ENCODE measurements around the gene ZSWIM8. TPM values are rescaled to one million over a fixed set of nuclear protein-coding genes. Genes with fewer than 3 reads are reported as not detected.
"Not testable (repeated sequence)": the region's sequence is repeated elsewhere in the genome, so short reads cannot be mapped to it uniquely, and the experiment has no call there.

The ZSWIM8 gene
- polyA plus RNA-seq (34.2 to 83.5 TPM (median 39.2 TPM) in 3 replicates), polyA minus RNA-seq (74.5 to 131 TPM (median 122 TPM) in 3 replicates)
- 39.5 TPM for polyA plus RNA-seq (2011; ENCODE audit: low read depth)
- polyA plus RNA-seq (2011; cell fraction: cytosol; rRNA removed) = 26.0 and 40.6 TPM in 2 replicates
- 130 and 180 TPM in 2 replicates for polyA plus RNA-seq (2011; cell fraction: nucleus; rRNA removed)
- 45.9 and 88.6 TPM in 2 replicates for polyA plus RNA-seq (2012; ENCODE audit: low replicate concordance)
- polyA minus RNA-seq (2011; cell fraction: cytosol; rRNA and poly(A)+ RNA removed) = 52.0 TPM
- polyA minus RNA-seq (2011; cell fraction: nucleus; rRNA and poly(A)+ RNA removed) = 96.3 and 104 TPM in 2 replicates

GRCh38 chr10:73785211-73785720 is at the start of gene ZSWIM8:
Gene ZSWIM8, plus strand, starts transcription at chr10:73785606. Its CDS starts 273 bp downstream, at chr10:73785879.
- DNase-seq (ENCODE audit: low read depth, low spot score) (peak; percentile 53), FAIRE-seq (peak; percentile 92)
- Histone ChIP-seq H3K4me1 (ENCODE audit: control insufficient read depth, extremely low read depth, insufficient read depth, low read length) (peaks cover 25% of the 10 kb centered on the region), H3K4me3 (ENCODE audit: control insufficient read depth in 2 of 3, extremely low read depth in 1 of 3, insufficient read depth in 2 of 3, low read depth in 1 of 3, low read length in 3 of 3) (peak within 1 kb of the TSS; percentile 74 to 95 (median 92)), H3K27ac (ENCODE audit: control insufficient read depth, insufficient read depth, low read length) (peak within 1 kb of the TSS; percentile 76), H3K36me3 (ENCODE audit: control insufficient read depth in 2 of 2, extremely low read depth in 1 of 2, insufficient read depth in 2 of 2, low read length in 2 of 2) (peaks cover 8 to 12% of the 10 kb centered on the region in 2 experiments), H3K4me2 (ENCODE audit: control insufficient read depth, extremely low read depth, insufficient read depth, low read depth, low read length) (peak within 1 kb of the TSS; percentile 83), H3K9ac (ENCODE audit: control insufficient read depth, extremely low read depth, insufficient read depth, low read length) (peak within 1 kb of the TSS; percentile 85), H3K79me2 (ENCODE audit: control insufficient read depth, insufficient read depth, low read length) (peaks cover 68% of the 10 kb centered on the region), H2AFZ (ENCODE audit: control insufficient read depth, low read length) (peak within 1 kb of the TSS; percentile 64), H3K9me1 (ENCODE audit: control insufficient read depth, extremely low read depth, insufficient read depth, low read length) (no peaks in the 10 kb centered on the region), H4K20me1 (ENCODE audit: control insufficient read depth, extremely low read depth, insufficient read depth, low read length) (peaks cover 3% of the 10 kb centered on the region), H3K9me3 (ENCODE audit: control insufficient read depth, low read depth, low read length) (no peaks in the 10 kb centered on the region), H3K27me3 (ENCODE audit: control insufficient read depth, extremely low read depth, insufficient read depth, low read length) (no peaks in the 10 kb centered on the region)
- TF ChIP-seq CTCF (optimal IDR thresholded peaks at IDR 0.05 in 1 of 3, IDR thresholded peaks at IDR 0.05 in 1 of 3, conservative IDR thresholded peaks at IDR 0.05 in 1 of 3; ENCODE audit: extremely low read depth in 1 of 3, insufficient read depth in 2 of 3, low read length in 3 of 3) (peak in 1 of 3 experiments; percentile 20), EZH2 (IDR thresholded peaks at IDR 0.05; ENCODE audit: low read length) (no peak)
- dilution Hi-C loops (cut with MboI; ENCODE audit: extremely low pct_ligation_motif_present, low sequenced_read_pairs) = no loop called here

GRCh38 chr10:73740501-73741254 is 44.7 kb upstream of the ZSWIM8 start:
- H3K9ac ChIP-seq (ENCODE audit: control insufficient read depth, extremely low read depth, insufficient read depth, low read length); H4K20me1 ChIP-seq (ENCODE audit: control insufficient read depth, extremely low read depth, insufficient read depth, low read length); DNase-seq (ENCODE audit: low read depth, low spot score); H3K9me1 ChIP-seq (ENCODE audit: control insufficient read depth, extremely low read depth, insufficient read depth, low read length); H3K4me2 ChIP-seq (ENCODE audit: control insufficient read depth, extremely low read depth, insufficient read depth, low read depth, low read length); H3K4me3 ChIP-seq (ENCODE audit: control insufficient read depth in 2 of 3, extremely low read depth in 1 of 3, insufficient read depth in 2 of 3, low read depth in 1 of 3, low read length in 3 of 3); H3K27ac ChIP-seq (ENCODE audit: control insufficient read depth, insufficient read depth, low read length); H2AFZ ChIP-seq (ENCODE audit: control insufficient read depth, low read length); FAIRE-seq; H3K9me3 ChIP-seq (ENCODE audit: control insufficient read depth, low read depth, low read length); H3K27me3 ChIP-seq (ENCODE audit: control insufficient read depth, extremely low read depth, insufficient read depth, low read length); H3K36me3 ChIP-seq (ENCODE audit: control insufficient read depth in 2 of 2, extremely low read depth in 1 of 2, insufficient read depth in 2 of 2, low read length in 2 of 2); dilution Hi-C loops (cut with MboI; ENCODE audit: extremely low pct_ligation_motif_present, low sequenced_read_pairs): not testable (repeated sequence)
- peaks cover 28% of the 10 kb centered on the region for H3K79me2 ChIP-seq (ENCODE audit: control insufficient read depth, insufficient read depth, low read length)
- peaks cover 14% of the 10 kb centered on the region for H3K4me1 ChIP-seq (ENCODE audit: control insufficient read depth, extremely low read depth, insufficient read depth, low read length)
